Endothelial cell of umbilical vein (primary cell): Measurements from ENCODE around the gene CPA4. TPM values are rescaled to one million over a fixed set of nuclear protein-coding genes. Genes with fewer than 3 reads are reported as not detected.

Source experiments
- BruUV-seq: library from RNA; stranded (reverse); fragments of 400-500 nt; replicated peaks from 2 replicates; lab custom pipeline; 2021; lab: Mats Ljungman, UMichigan
- CTCF ChIA-PET: fragments of 300-600, 350-600 bp; sonication (Branson Sonifier 250); formaldehyde crosslinking; loops from one replicate; lab custom pipeline; 2021; ENCODE audit warnings: antibody characterized with exemption, inconsistent platforms; lab: Charles Lee
- POLR2A ChIA-PET: fragments of 300-600, 350-600 bp; sonication (Branson Sonifier 250); formaldehyde crosslinking; loops from one replicate; lab custom pipeline; 2021; ENCODE audit warnings: antibody characterized with exemption, inconsistent platforms; lab: Charles Lee
- DNase-seq: peaks from one replicate; pipeline ENCODE4 v3.0.0-alpha.2; 2011; ENCODE audit warnings: low read depth, low spot score
- FAIRE-seq: peaks from 2 replicates; lab custom pipeline; 2011; peaks lifted over from hg19 to GRCh38; lab: Jason Lieb, UNC
- H2AFZ ChIP-seq: 2 replicates; pipeline ENCODE4 v1.6.0; 2012; ENCODE audit warnings: low read depth, low read length, control low read depth, inconsistent platforms
- H3K27ac ChIP-seq: 2 replicates; pipeline ENCODE4 v1.5.1; 2011; ENCODE audit warnings: low read depth, mild to moderate bottlenecking, control low read depth, low read length, moderate library complexity; ENCODE audit not compliant: insufficient read depth
- H3K27me3 ChIP-seq, 2 experiments: 2 replicates each; pipeline versions ENCODE4 v1.6.0 to v1.6.1; 2011; ENCODE audit warnings: low read length in 2 of 2, mixed read lengths in 1 of 2; ENCODE audit not compliant: control insufficient read depth in 2 of 2, insufficient read depth in 2 of 2
- H3K36me3 ChIP-seq, 2 experiments: 2 replicates in 1 of 2; 3 replicates in 1 of 2; pipeline ENCODE4 v1.5.1; 2011; ENCODE audit warnings: low read length in 2 of 2, mild to moderate bottlenecking in 1 of 2, moderate library complexity in 1 of 2; ENCODE audit not compliant: control insufficient read depth in 2 of 2, insufficient read depth in 2 of 2; ENCODE audit errors: extremely low read depth in 1 of 2
- H3K4me1 ChIP-seq: 3 replicates; pipeline ENCODE4 v1.5.1; 2011; ENCODE audit warnings: mild to moderate bottlenecking, low read length; ENCODE audit not compliant: control insufficient read depth, insufficient read depth; ENCODE audit errors: extremely low read depth
- H3K4me2 ChIP-seq: 2 replicates; pipeline ENCODE4 v1.6.1; 2011; ENCODE audit warnings: low read length, control low read depth, mixed read lengths; ENCODE audit not compliant: insufficient read depth
- H3K4me3 ChIP-seq, 3 experiments: fragments of 200-600 bp in 1 of 3; sonication (generic), shearing (Covaris generic) in 1 of 3; replicated peaks in 1 of 3; 2 replicates each; pipeline ENCODE4 v1.5.1; 2011 to 2016; ENCODE audit warnings: control low read depth in 3 of 3, low read length in 3 of 3, mild to moderate bottlenecking in 2 of 3, inconsistent platforms in 1 of 3, low read depth in 1 of 3, moderate library complexity in 1 of 3; ENCODE audit not compliant: insufficient read depth in 1 of 3
- H3K79me2 ChIP-seq: 2 replicates; pipeline ENCODE4 v1.6.0; 2012; ENCODE audit warnings: low read length, inconsistent platforms; ENCODE audit not compliant: control insufficient read depth, insufficient read depth
- H3K9ac ChIP-seq: replicated peaks from 2 replicates; pipeline ENCODE3; 2011; ENCODE audit warnings: low read length, control low read depth; ENCODE audit not compliant: insufficient read depth; ENCODE audit errors: extremely low read depth
- H3K9me1 ChIP-seq: replicated peaks from 3 replicates; pipeline ENCODE4 v1.6.0; 2011; ENCODE audit warnings: mild to moderate bottlenecking, low read length; ENCODE audit not compliant: control insufficient read depth, insufficient read depth; ENCODE audit errors: extremely low read depth
- H3K9me3 ChIP-seq: replicated peaks from 2 replicates; pipeline ENCODE4 v1.5.1; 2012; ENCODE audit warnings: low read length, inconsistent platforms; ENCODE audit not compliant: control insufficient read depth, insufficient read depth
- H4K20me1 ChIP-seq: replicated peaks from 2 replicates; pipeline ENCODE3; 2011; ENCODE audit warnings: mild to moderate bottlenecking, low read length; ENCODE audit not compliant: control insufficient read depth, insufficient read depth; ENCODE audit errors: extremely low read depth
- EZH2 ChIP-seq: IDR thresholded peaks from 2 replicates; pipeline ENCODE4 v1.6.1; 2012; ENCODE audit warnings: borderline replicate concordance, low read depth, mild to moderate bottlenecking, moderate library complexity, low read length, inconsistent platforms; ENCODE audit not compliant: severe bottlenecking
- FOS ChIP-seq: IDR thresholded peaks from 2 replicates; pipeline ENCODE4 v1.6.1; 2011; ENCODE audit warnings: mild to moderate bottlenecking, low read length, moderate library complexity, borderline replicate concordance; ENCODE audit not compliant: insufficient read depth
- GATA2 ChIP-seq: IDR thresholded peaks from 2 replicates; pipeline ENCODE4 v1.7.0; 2011; ENCODE audit warnings: low read depth, mild to moderate bottlenecking, moderate library complexity, mixed read lengths, low read length; ENCODE audit not compliant: insufficient read length, insufficient read depth
- JUN ChIP-seq: IDR thresholded peaks from 2 replicates; pipeline ENCODE4 v1.6.1; 2011; ENCODE audit warnings: borderline replicate concordance, low read depth; ENCODE audit not compliant: insufficient read length, insufficient read depth
- MYC ChIP-seq: IDR thresholded peaks from one replicate; pipeline ENCODE4 v1.6.1; 2011; ENCODE audit warnings: mild to moderate bottlenecking, low read depth, low read length
- POLR2A ChIP-seq: IDR thresholded peaks from 2 replicates; pipeline ENCODE4 v1.6.1; 2012; ENCODE audit warnings: low read depth, mild to moderate bottlenecking, control low read depth, low read length
- POLR2AphosphoS5 ChIP-seq: IDR thresholded peaks from 2 replicates; pipeline ENCODE4 v1.6.1; 2012; ENCODE audit warnings: low read depth, mild to moderate bottlenecking, control low read depth, low read length, moderate library complexity; ENCODE audit not compliant: insufficient read depth
- dilution Hi-C: fragments of 300-500 bp; cut with MboI; formaldehyde crosslinking; loops from one replicate; pipeline ENCODE4 v1.15.0; 2019; ENCODE audit warnings: low sequenced_read_pairs; ENCODE audit not compliant: extremely low pct_ligation_motif_present
- intact Hi-C: fragments of 100-400 bp; cut with micrococcal nuclease; formaldehyde crosslinking; loops from one replicate; pipeline ENCODE4 v1.10.0; 2022
- polyA plus RNA-seq, 4 experiments: library from polyadenylated mRNA; depleted of rRNA in 3 of 4; stranded (reverse) in 3 of 4; unstranded in 1 of 4; fragments of >200 nt; gene quantifications; 2 replicates each; pipeline versions ENCODE4 v1.2.1 to v1.2.3, GENCODE V29; 2011 to 2012; ENCODE audit warnings: missing spikeins in 1 of 4
- total RNA-seq: library from RNA; stranded (reverse); gene quantifications from 2 replicates; pipeline ENCODE4 v1.2.3, GENCODE V29; 2021
- TF ChIP-seq, protein P1 (sequence below), 2 donors: IDR thresholded peaks; 1 replicate in 1 of 2; 2 replicates in 1 of 2; pipeline ENCODE4 v1.5.1; 2011; ENCODE audit warnings: low read length in 2 of 2, mild to moderate bottlenecking in 2 of 2, moderate library complexity in 2 of 2, control low read depth in 1 of 2, inconsistent platforms in 1 of 2, low read depth in 1 of 2; ENCODE audit not compliant: insufficient read depth in 1 of 2; ENCODE audit errors: extremely low read depth in 1 of 2
- TF ChIP-seq, protein P2 (sequence below): IDR thresholded peaks from 2 replicates; pipeline ENCODE4 v1.6.1; 2011; ENCODE audit not compliant: insufficient read depth, insufficient read length

The CPA4 gene
- total and polyA plus RNA-seq, 2 donors (not counting 3 experiments of a cell fraction or from before 2014, with no cell fraction given), result 0.36 TPM; not detected in 1

DNA sequence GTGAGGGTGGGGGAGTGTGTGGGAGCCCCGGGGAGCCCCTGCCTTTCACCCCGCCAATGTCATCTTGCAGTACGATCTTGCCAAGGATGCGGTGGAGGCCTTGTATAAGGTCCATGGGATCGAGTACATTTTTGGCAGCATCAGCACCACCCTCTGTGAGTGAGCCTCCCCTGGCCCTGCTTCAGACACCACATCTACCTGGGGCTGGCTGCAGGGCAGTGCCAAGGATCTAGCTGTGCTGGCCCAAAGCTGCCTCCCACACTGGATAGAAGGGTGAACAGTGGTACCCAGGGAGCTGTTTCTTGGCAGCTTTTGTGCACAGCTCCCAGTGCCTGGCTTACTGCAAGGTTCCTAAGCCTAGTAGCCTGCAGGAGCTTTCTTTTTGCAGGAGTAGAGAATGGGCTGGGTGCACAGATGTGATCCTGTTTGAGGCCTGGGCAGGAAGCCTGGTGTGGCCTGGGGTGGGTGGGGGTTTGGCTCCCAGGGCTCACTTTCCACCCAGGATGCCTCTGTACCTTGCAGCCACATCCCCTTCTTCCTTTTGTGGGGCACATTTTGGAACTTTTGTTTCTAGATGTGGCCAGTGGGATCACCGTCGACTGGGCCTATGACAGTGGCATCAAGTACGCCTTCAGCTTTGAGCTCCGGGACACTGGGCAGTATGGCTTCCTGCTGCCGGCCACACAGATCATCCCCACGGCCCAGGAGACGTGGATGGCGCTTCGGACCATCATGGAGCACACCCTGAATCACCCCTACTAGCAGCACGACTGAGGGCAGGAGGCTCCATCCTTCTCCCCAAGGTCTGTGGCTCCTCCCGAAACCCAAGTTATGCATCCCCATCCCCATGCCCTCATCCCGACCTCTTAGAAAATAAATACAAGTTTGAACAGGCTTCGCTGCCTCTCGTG is 75.1 kb downstream of the CPA4 start:
- Histone ChIP-seq H3K9ac (no peak overlapping the region), H4K20me1 (no peaks in the 10 kb centered on the region), H3K9me1 (no peaks in the 10 kb centered on the region), H3K79me2 (no peaks in the 10 kb centered on the region), H3K4me1 (peaks cover 15% of the 10 kb centered on the region), H2AFZ (no peak overlapping the region), H3K27me3 (no peaks in the 10 kb centered on the region), H3K36me3 (no peaks in the 10 kb centered on the region), H3K4me3 (no peak overlapping the region), H3K9me3 (no peaks in the 10 kb centered on the region), H3K4me2 (no peak overlapping the region), H3K27ac (no peak overlapping the region)
- DNase-seq (no peak), FAIRE-seq (no peak)
- dilution Hi-C loops, result no loop called here
- ChIA-PET CTCF (no interaction called here), POLR2A (no interaction called here)
- TF ChIP-seq, protein P1, sequence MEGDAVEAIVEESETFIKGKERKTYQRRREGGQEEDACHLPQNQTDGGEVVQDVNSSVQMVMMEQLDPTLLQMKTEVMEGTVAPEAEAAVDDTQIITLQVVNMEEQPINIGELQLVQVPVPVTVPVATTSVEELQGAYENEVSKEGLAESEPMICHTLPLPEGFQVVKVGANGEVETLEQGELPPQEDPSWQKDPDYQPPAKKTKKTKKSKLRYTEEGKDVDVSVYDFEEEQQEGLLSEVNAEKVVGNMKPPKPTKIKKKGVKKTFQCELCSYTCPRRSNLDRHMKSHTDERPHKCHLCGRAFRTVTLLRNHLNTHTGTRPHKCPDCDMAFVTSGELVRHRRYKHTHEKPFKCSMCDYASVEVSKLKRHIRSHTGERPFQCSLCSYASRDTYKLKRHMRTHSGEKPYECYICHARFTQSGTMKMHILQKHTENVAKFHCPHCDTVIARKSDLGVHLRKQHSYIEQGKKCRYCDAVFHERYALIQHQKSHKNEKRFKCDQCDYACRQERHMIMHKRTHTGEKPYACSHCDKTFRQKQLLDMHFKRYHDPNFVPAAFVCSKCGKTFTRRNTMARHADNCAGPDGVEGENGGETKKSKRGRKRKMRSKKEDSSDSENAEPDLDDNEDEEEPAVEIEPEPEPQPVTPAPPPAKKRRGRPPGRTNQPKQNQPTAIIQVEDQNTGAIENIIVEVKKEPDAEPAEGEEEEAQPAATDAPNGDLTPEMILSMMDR (IDR thresholded peaks at IDR 0.05; ENCODE audit: extremely low read depth in 1 of 2, insufficient read depth in 1 of 2, low read depth in 1 of 2, low read length in 2 of 2), result no peak
- TF ChIP-seq MYC, result no peak
- TF ChIP-seq EZH2, result no peak
- no peak for TF ChIP-seq GATA2
- TF ChIP-seq, protein P2, sequence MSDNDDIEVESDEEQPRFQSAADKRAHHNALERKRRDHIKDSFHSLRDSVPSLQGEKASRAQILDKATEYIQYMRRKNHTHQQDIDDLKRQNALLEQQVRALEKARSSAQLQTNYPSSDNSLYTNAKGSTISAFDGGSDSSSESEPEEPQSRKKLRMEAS, result no peak
- no peak for TF ChIP-seq POLR2AphosphoS5
- no peak for TF ChIP-seq FOS
- no peak for TF ChIP-seq JUN
- no peak for TF ChIP-seq POLR2A
- no TSS peak for BruUV-seq
- intact Hi-C loops, result no loop called here
